SK-N-SH (cell line): ENCODE results near the gene SENP8. TPM values are rescaled to one million over a fixed set of nuclear protein-coding genes. Genes with fewer than 3 reads are reported as not detected.

ENCODE experiments used
- CTCF ChIA-PET: fragments of 300-600, 350-600 bp; formaldehyde crosslinking; extraction: SDS; loops from one replicate; lab custom pipeline; 2021; lab: Yijun Ruan, JAX
- POLR2A ChIA-PET: fragments of 350-600 bp; sonication (Branson Sonifier 250); formaldehyde crosslinking; extraction: SDS; loops from one replicate; lab custom pipeline; 2020; ENCODE audit warnings: antibody characterized with exemption, inconsistent platforms; lab: Yijun Ruan, JAX
- DNase-seq: peaks from one replicate; pipeline ENCODE4 v3.0.0; 2012
- H2AFZ ChIP-seq: fragments of 200-600 bp; sonication (generic); 2 replicates; pipeline ENCODE4 v1.8.1; 2016; ENCODE audit warnings: antibody characterized with exemption, mild to moderate bottlenecking, low read depth
- H3F3A ChIP-seq: fragments of 200-600 bp; sonication (generic); replicated peaks from 2 replicates; pipeline ENCODE3; 2016; ENCODE audit warnings: antibody characterized with exemption, mild to moderate bottlenecking; ENCODE audit not compliant: insufficient read depth
- H3K27ac ChIP-seq, 2 experiments: fragments of 200-500 bp in 1 of 2; fragments of 200-600 bp in 1 of 2; sonication (Bioruptor generic) in 1 of 2; sonication (generic), shearing (Covaris generic) in 1 of 2; 2 replicates each; pipeline versions ENCODE4 v1.5.1 to v1.6.1; 2014 to 2016; ENCODE audit warnings: low read depth in 2 of 2, inconsistent platforms in 1 of 2, low read length in 1 of 2, mild to moderate bottlenecking in 1 of 2, mixed read lengths in 1 of 2
- H3K27me3 ChIP-seq: fragments of 200-600 bp; sonication (generic), shearing (Covaris generic); 2 replicates; pipeline ENCODE4 v1.6.1; 2016; ENCODE audit warnings: mixed run types; ENCODE audit not compliant: insufficient read depth
- H3K36me3 ChIP-seq, 2 experiments: fragments of 200-500 bp in 1 of 2; fragments of 200-600 bp in 1 of 2; sonication (Bioruptor generic) in 1 of 2; sonication (generic) in 1 of 2; replicated peaks in 1 of 2; 2 replicates each; pipeline versions ENCODE3 to v1.5.1; 2014 to 2016; ENCODE audit warnings: low read length in 1 of 2, mild to moderate bottlenecking in 1 of 2; ENCODE audit not compliant: insufficient read depth in 2 of 2, control insufficient read depth in 1 of 2
- H3K4me1 ChIP-seq, 2 experiments: fragments of 200-500 bp in 1 of 2; fragments of 200-600 bp in 1 of 2; sonication (Bioruptor generic) in 1 of 2; sonication (generic), shearing (Covaris generic) in 1 of 2; 2 replicates each; pipeline versions ENCODE4 v1.5.1 to v1.6.1; 2014 to 2016; ENCODE audit warnings: low read depth in 1 of 2, low read length in 1 of 2, mixed run types in 1 of 2; ENCODE audit not compliant: insufficient read depth in 2 of 2, control insufficient read depth in 1 of 2
- H3K4me2 ChIP-seq: fragments of 200-600 bp; sonication (generic), shearing (Covaris generic); 2 replicates; pipeline ENCODE4 v1.6.1; 2017; ENCODE audit warnings: mixed run types
- H3K4me3 ChIP-seq, 2 experiments: fragments of 200-500 bp in 1 of 2; fragments of 200-600 bp in 1 of 2; sonication (Bioruptor generic) in 1 of 2; sonication (generic), shearing (Covaris generic) in 1 of 2; 2 replicates each; pipeline versions ENCODE4 v1.5.1 to v1.8.1; 2014 to 2016; ENCODE audit warnings: low read depth in 2 of 2, inconsistent platforms in 1 of 2, low read length in 1 of 2, mild to moderate bottlenecking in 1 of 2, mixed read lengths in 1 of 2, moderate library complexity in 1 of 2
- H3K79me2 ChIP-seq: fragments of 200-600 bp; sonication (generic); 2 replicates; pipeline ENCODE4 v1.8.1; 2017; ENCODE audit warnings: mild to moderate bottlenecking; ENCODE audit not compliant: insufficient read depth
- H3K9ac ChIP-seq: fragments of 200-600 bp; sonication (generic); 2 replicates; pipeline ENCODE4 v1.6.1; 2017; ENCODE audit warnings: mixed run types
- H3K9me2 ChIP-seq: fragments of 200-600 bp; sonication (generic); 2 replicates; pipeline ENCODE4 v1.6.1; 2017; ENCODE audit warnings: mixed run types
- H3K9me3 ChIP-seq: fragments of 200-600 bp; sonication (generic); 2 replicates; pipeline ENCODE4 v1.6.1; 2017; ENCODE audit warnings: mixed run types, mild to moderate bottlenecking, moderate library complexity
- H4K20me1 ChIP-seq: fragments of 200-600 bp; sonication (generic); 2 replicates; pipeline ENCODE4 v1.6.1; 2017; ENCODE audit warnings: mild to moderate bottlenecking, mixed run types; ENCODE audit not compliant: insufficient read depth
- MXI1 ChIP-seq: IDR thresholded peaks from 2 replicates; pipeline ENCODE4 v1.6.1; 2012; ENCODE audit warnings: mild to moderate bottlenecking, low read depth, low read length, improper control_type of control experiment
- NFIC ChIP-seq: IDR thresholded peaks from 2 replicates; pipeline ENCODE4 v1.4.0; 2012; ENCODE audit warnings: borderline replicate concordance
- RFX5 ChIP-seq: IDR thresholded peaks from 2 replicates; pipeline ENCODE4 v1.6.1; 2012; ENCODE audit warnings: mild to moderate bottlenecking, improper control_type of control experiment, low read length
- YY1 ChIP-seq: IDR thresholded peaks from 2 replicates; pipeline ENCODE4 v1.4.0; 2012; ENCODE audit warnings: low read depth, mild to moderate bottlenecking
- WGBS: methylation state at CpG from one replicate; pipeline ENCODE4 v1.1.6; 2017; ENCODE audit warnings: low lambda C conversion rate; 5-methylcytosine and 5-hydroxymethylcytosine counted together
- polyA plus RNA-seq, 3 experiments: library from polyadenylated mRNA; depleted of rRNA; stranded (reverse); fragments of >200 nt; gene quantifications; 2 replicates each; pipeline ENCODE4 v1.2.3, GENCODE V29; 2012
- TF ChIP-seq, protein P1 (sequence below): IDR thresholded peaks from 2 replicates; pipeline ENCODE4 v1.6.1; 2012; ENCODE audit warnings: mild to moderate bottlenecking, low read depth, low read length, moderate library complexity
- TF ChIP-seq, protein P2 (sequence below): IDR thresholded peaks from 2 replicates; pipeline ENCODE4; 2012

SENP8 gene
- polyA plus RNA-seq, 1 of the 3 experiments (the other 2 are of a cell fraction): 1.4 TPM

DNA sequence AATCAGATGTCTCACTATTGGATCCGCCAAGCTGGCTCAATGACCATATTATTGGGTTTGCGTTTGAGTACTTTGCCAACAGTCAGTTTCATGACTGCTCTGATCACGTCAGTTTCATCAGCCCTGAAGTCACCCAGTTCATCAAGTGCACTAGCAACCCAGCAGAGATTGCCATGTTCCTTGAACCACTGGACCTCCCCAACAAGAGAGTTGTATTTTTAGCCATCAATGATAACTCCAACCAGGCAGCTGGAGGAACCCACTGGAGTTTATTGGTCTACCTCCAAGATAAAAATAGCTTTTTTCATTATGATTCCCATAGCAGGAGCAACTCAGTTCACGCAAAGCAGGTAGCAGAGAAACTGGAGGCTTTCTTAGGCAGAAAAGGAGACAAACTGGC is 21.5 kb downstream of the SENP8 start:
- Histone ChIP-seq H2AFZ (no peak overlapping the region), H3K9me2 (no peaks in the 10 kb centered on the region), H3K9me3 (no peaks in the 10 kb centered on the region), H3K4me2 (no peak overlapping the region), H3F3A (peaks cover 7% of the 10 kb centered on the region)
- TF ChIP-seq, protein P1, sequence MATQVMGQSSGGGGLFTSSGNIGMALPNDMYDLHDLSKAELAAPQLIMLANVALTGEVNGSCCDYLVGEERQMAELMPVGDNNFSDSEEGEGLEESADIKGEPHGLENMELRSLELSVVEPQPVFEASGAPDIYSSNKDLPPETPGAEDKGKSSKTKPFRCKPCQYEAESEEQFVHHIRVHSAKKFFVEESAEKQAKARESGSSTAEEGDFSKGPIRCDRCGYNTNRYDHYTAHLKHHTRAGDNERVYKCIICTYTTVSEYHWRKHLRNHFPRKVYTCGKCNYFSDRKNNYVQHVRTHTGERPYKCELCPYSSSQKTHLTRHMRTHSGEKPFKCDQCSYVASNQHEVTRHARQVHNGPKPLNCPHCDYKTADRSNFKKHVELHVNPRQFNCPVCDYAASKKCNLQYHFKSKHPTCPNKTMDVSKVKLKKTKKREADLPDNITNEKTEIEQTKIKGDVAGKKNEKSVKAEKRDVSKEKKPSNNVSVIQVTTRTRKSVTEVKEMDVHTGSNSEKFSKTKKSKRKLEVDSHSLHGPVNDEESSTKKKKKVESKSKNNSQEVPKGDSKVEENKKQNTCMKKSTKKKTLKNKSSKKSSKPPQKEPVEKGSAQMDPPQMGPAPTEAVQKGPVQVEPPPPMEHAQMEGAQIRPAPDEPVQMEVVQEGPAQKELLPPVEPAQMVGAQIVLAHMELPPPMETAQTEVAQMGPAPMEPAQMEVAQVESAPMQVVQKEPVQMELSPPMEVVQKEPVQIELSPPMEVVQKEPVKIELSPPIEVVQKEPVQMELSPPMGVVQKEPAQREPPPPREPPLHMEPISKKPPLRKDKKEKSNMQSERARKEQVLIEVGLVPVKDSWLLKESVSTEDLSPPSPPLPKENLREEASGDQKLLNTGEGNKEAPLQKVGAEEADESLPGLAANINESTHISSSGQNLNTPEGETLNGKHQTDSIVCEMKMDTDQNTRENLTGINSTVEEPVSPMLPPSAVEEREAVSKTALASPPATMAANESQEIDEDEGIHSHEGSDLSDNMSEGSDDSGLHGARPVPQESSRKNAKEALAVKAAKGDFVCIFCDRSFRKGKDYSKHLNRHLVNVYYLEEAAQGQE: no peak
- TF ChIP-seq, protein P2, sequence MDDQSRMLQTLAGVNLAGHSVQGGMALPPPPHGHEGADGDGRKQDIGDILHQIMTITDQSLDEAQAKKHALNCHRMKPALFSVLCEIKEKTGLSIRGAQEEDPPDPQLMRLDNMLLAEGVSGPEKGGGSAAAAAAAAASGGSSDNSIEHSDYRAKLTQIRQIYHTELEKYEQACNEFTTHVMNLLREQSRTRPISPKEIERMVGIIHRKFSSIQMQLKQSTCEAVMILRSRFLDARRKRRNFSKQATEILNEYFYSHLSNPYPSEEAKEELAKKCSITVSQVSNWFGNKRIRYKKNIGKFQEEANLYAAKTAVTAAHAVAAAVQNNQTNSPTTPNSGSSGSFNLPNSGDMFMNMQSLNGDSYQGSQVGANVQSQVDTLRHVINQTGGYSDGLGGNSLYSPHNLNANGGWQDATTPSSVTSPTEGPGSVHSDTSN: no peak
- TF ChIP-seq, all 33 proteins: peak for 0
- ChIA-PET POLR2A (no interaction called here), CTCF (interaction anchor here (0.6 to 3.9 kb wide), 2 partner anchors 17 to 377 kb away, joined by 3 to 21 read pairs; no protein-coding TSS in a partner anchor)
- no peak overlapping the region for H3K9ac ChIP-seq
- H3K79me2 ChIP-seq: no peaks in the 10 kb centered on the region
- WGBS: 96% methylated on average over 4 of the region's 4 CpGs
- no peaks in the 10 kb centered on the region for H3K27me3 ChIP-seq
- H3K27ac ChIP-seq: no peak overlapping the region
- no peak overlapping the region for H3K4me3 ChIP-seq
- no peak for DNase-seq
- no peaks in the 10 kb centered on the region for H3K36me3 ChIP-seq
- H4K20me1 ChIP-seq: no peaks in the 10 kb centered on the region
- H3K4me1 ChIP-seq: peaks cover 0 to 2% of the 10 kb centered on the region in 2 experiments; a peak in 2 of 4 replicates

DNA sequence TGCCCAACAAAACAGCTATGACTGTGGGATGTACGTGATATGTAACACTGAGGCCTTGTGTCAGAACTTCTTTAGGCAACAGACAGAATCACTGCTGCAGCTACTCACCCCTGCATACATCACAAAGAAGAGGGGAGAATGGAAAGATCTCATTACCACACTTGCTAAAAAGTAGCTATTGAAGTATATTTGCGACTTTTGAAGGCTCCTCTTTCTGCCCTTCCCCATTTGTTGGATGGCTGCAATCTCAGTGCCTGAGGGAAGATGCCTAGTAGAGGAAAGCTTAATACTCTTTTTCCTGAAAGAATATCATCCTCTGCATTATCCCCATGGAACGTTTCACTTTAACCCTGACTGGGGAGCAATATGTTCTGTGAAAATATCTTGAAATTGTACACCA is 21.9 kb downstream of the SENP8 start:
- no peaks in the 10 kb centered on the region for H3K79me2 ChIP-seq
- POLR2A ChIA-PET: no interaction called here
- H2AFZ ChIP-seq: no peak overlapping the region
- H3K36me3 ChIP-seq: no peaks in the 10 kb centered on the region
- no peak overlapping the region for H3K4me3 ChIP-seq
- H3K27me3 ChIP-seq: no peaks in the 10 kb centered on the region
- H3K27ac ChIP-seq: no peak overlapping the region
- H3F3A ChIP-seq: peaks cover 7% of the 10 kb centered on the region
- H3K9ac ChIP-seq: no peak overlapping the region
- no peak for DNase-seq
- CTCF ChIA-PET: interaction anchor here (3.9 kb wide), 1 partner anchor 16 kb away, joined by 21 read pairs; no protein-coding TSS in a partner anchor
- WGBS: 90% methylated on average over 3 of the region's 3 CpGs
- H3K4me1 ChIP-seq: peaks cover 0 to 2% of the 10 kb centered on the region in 2 experiments; a peak in 2 of 4 replicates
- TF ChIP-seq NFIC: no peak
- TF ChIP-seq MXI1: no peak
- no peak for TF ChIP-seq RFX5
- no peak for TF ChIP-seq YY1
- TF ChIP-seq, all 33 proteins: peak for 0
- H4K20me1 ChIP-seq: no peaks in the 10 kb centered on the region
- no peaks in the 10 kb centered on the region for H3K9me2 ChIP-seq
- H3K9me3 ChIP-seq: no peaks in the 10 kb centered on the region
- no peak overlapping the region for H3K4me2 ChIP-seq
